SH-SY5Y (cell line): ENCODE data around the gene PTPRM.

Source experiments
- GATA2 ChIP-seq: IDR thresholded peaks from 2 replicates; pipeline ENCODE4 v1.6.1; 2011; ENCODE audit warnings: mild to moderate bottlenecking, low read depth, low read length
- GATA3 ChIP-seq: IDR thresholded peaks from 2 replicates; pipeline ENCODE4 v1.6.1; 2011; ENCODE audit warnings: low read depth, mild to moderate bottlenecking, low read length, moderate library complexity

GRCh38 chr18:8433323-8433722 is 866.2 kb downstream of the PTPRM start:
- TF ChIP-seq GATA3: no peak
- TF ChIP-seq GATA2: no peak
